ENCODE measurements around the gene BATF3.

The BATF3 gene

DNA sequence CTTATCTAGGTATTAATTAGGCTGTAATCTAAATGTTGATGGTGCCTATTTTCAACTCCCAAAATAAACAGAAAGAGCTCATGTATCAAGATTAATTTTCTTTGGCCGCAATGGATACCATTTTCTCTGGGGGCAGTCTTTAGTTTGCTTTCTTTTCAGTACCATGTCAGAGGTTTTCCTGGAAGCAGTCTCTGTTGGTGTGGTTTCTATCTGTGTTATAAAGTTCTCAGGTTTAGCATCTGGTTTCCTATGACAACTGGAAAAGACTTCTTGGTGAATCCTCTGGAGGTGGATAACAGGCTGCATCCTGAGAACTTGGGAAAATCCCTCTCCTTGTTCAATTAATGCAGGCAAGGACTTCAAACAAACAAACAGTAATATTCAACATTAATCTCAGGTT is 38.7 kb upstream of the BATF3 start:
- no peak for TF ChIP-seq CTCF (IDR thresholded peaks at IDR 0.05; ENCODE audit: low read depth, low read length)
- TF ChIP-seq EZH2phosphoT487 (IDR thresholded peaks at IDR 0.05; ENCODE audit: low read depth): no peak
- H2AFZ ChIP-seq (ENCODE audit: low read depth, low read length): no peak overlapping the region
- peaks cover 11% of the 10 kb centered on the region; the same call in 1 of the 2 replicates for H3K79me2 ChIP-seq (ENCODE audit: low read length)
- no peak overlapping the region for H3K4me2 ChIP-seq (ENCODE audit: low read length)
- peaks cover 33% of the 10 kb centered on the region for H3K36me3 ChIP-seq (replicated peaks; ENCODE audit: low read depth, low read length)
- H3K27me3 ChIP-seq (ENCODE audit: low read depth, low read length): no peaks in the 10 kb centered on the region
- H3K27ac ChIP-seq (ENCODE audit: low read length): no peak overlapping the region
- H4K20me1 ChIP-seq (ENCODE audit: insufficient read depth, low read length): 0 out of 2 replicates have a peak, but pooled peaks cover 3% of the 10 kb centered on the region
- H3K4me3 ChIP-seq (ENCODE audit: low read length): no peak overlapping the region
- no peak overlapping the region for H3K9ac ChIP-seq (ENCODE audit: low read length)
- H3K4me1 ChIP-seq (ENCODE audit: low read length): no peaks in the 10 kb centered on the region
- no peaks in the 10 kb centered on the region for H3K9me3 ChIP-seq (ENCODE audit: insufficient read depth, low read length)

DNA sequence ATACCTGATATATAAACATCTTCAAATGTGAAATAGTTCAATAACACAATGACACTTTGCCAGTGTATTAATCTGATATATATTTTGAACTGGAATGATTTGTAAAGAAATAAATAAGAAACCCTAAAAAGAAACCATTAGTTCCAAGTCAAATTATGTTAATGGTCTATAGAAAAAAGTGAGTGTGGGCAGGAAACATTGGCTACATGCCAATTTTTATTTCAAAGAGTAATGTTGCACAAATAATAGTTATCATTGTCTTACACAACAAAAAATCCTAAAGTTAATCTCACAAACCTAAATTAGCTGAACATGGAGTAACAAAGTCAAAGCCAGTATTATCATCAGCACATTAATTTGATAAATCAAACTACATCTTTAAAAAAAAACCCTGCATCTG is 37.9 kb upstream of the BATF3 start:
- peaks cover 11% of the 10 kb centered on the region; the same call in 1 of the 2 replicates for H3K79me2 ChIP-seq (ENCODE audit: low read length)
- no peak overlapping the region for H3K9ac ChIP-seq (ENCODE audit: low read length)
- no peaks in the 10 kb centered on the region for H3K4me1 ChIP-seq (ENCODE audit: low read length)
- H2AFZ ChIP-seq (ENCODE audit: low read depth, low read length): no peak overlapping the region
- H3K36me3 ChIP-seq (replicated peaks; ENCODE audit: low read depth, low read length): peaks cover 37% of the 10 kb centered on the region
- no peak overlapping the region for H3K27ac ChIP-seq (ENCODE audit: low read length)
- 0 out of 2 replicates have a peak, but pooled peaks cover 3% of the 10 kb centered on the region for H4K20me1 ChIP-seq (ENCODE audit: insufficient read depth, low read length)
- no peak overlapping the region for H3K4me2 ChIP-seq (ENCODE audit: low read length)
- no peaks in the 10 kb centered on the region for H3K27me3 ChIP-seq (ENCODE audit: low read depth, low read length)
- no peaks in the 10 kb centered on the region for H3K9me3 ChIP-seq (ENCODE audit: insufficient read depth, low read length)
- no peak for TF ChIP-seq CTCF (IDR thresholded peaks at IDR 0.05; ENCODE audit: low read depth, low read length)
- TF ChIP-seq EZH2phosphoT487 (IDR thresholded peaks at IDR 0.05; ENCODE audit: low read depth): no peak
- no peak overlapping the region for H3K4me3 ChIP-seq (ENCODE audit: low read length)

DNA sequence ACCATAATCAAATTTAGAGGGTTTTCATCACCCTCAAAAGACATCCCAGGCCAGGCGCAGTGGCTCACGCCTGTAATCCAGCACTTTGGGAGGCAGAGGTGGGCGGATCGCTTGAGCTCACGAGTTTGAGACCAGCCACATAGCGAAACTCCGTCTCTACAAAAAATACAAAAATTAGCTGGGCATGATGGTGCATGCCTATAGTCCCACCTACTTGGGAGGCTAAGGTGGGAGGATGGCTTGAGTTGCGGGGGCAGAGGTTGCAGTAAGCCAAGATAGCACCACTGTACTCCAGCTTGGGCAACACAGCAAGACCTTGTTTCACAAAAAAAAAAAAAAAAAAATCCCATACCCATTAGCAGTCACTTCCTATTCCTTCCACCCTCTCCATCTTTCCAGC is 33.5 kb upstream of the BATF3 start:
- peaks cover 29% of the 10 kb centered on the region for H3K36me3 ChIP-seq (replicated peaks; ENCODE audit: low read depth, low read length)
- no peaks in the 10 kb centered on the region for H3K27me3 ChIP-seq (ENCODE audit: low read depth, low read length)
- H3K9me3 ChIP-seq (ENCODE audit: insufficient read depth, low read length): no peaks in the 10 kb centered on the region
- no peak overlapping the region for H3K27ac ChIP-seq (ENCODE audit: low read length)
- peaks cover 8% of the 10 kb centered on the region; the same call in 1 of the 2 replicates for H3K4me1 ChIP-seq (ENCODE audit: low read length)
- H3K4me3 ChIP-seq (ENCODE audit: low read length): no peak overlapping the region
- no peak overlapping the region for H3K9ac ChIP-seq (ENCODE audit: low read length)
- H2AFZ ChIP-seq (ENCODE audit: low read depth, low read length): no peak overlapping the region
- TF ChIP-seq CTCF (IDR thresholded peaks at IDR 0.05; ENCODE audit: low read depth, low read length): no peak
- no peak for TF ChIP-seq EZH2phosphoT487 (IDR thresholded peaks at IDR 0.05; ENCODE audit: low read depth)
- H3K4me2 ChIP-seq (ENCODE audit: low read length): no peak overlapping the region
- H4K20me1 ChIP-seq (ENCODE audit: insufficient read depth, low read length): no peaks in the 10 kb centered on the region
- no peaks in the 10 kb centered on the region for H3K79me2 ChIP-seq (ENCODE audit: low read length)

- Histone ChIP-seq H3K4me1 (ENCODE audit: low read length) (peaks cover 8% of the 10 kb centered on the region; the same call in 1 of the 2 replicates), H3K27ac (ENCODE audit: low read length) (no peak overlapping the region), H3K4me2 (ENCODE audit: low read length) (no peak overlapping the region), H3K36me3 (replicated peaks; ENCODE audit: low read depth, low read length) (peaks cover 36% of the 10 kb centered on the region), H3K4me3 (ENCODE audit: low read length) (no peak overlapping the region), H3K9me3 (ENCODE audit: insufficient read depth, low read length) (no peaks in the 10 kb centered on the region), H3K79me2 (ENCODE audit: low read length) (no peaks in the 10 kb centered on the region), H3K9ac (ENCODE audit: low read length) (no peak overlapping the region), H4K20me1 (ENCODE audit: insufficient read depth, low read length) (no peaks in the 10 kb centered on the region), H2AFZ (ENCODE audit: low read depth, low read length) (no peak overlapping the region), H3K27me3 (ENCODE audit: low read depth, low read length) (no peaks in the 10 kb centered on the region)
- TF ChIP-seq CTCF (IDR thresholded peaks at IDR 0.05; ENCODE audit: low read depth, low read length): no peak
- no peak for TF ChIP-seq EZH2phosphoT487 (IDR thresholded peaks at IDR 0.05; ENCODE audit: low read depth)
Measured at GRCh38 chr1:212731630-212732029, 32.0 kb upstream of the BATF3 start.
